GM23338 (cell line): ENCODE data around the gene RASGRP1.

Experiments
- EZH2 ChIP-seq: fragments of 200-600 bp; sonication (generic); IDR thresholded peaks from one replicate; pipeline ENCODE4 v1.8.0; 2017; ENCODE audit warnings: antibody characterized with exemption, mild to moderate bottlenecking, low read depth; ENCODE audit not compliant: unreplicated experiment
- EZH2phosphoT487 ChIP-seq: fragments of 200-600 bp; sonication (generic); IDR thresholded peaks from one replicate; pipeline ENCODE4 v1.8.1; 2018; ENCODE audit warnings: antibody characterized with exemption; ENCODE audit not compliant: unreplicated experiment
- JUNB ChIP-seq: IDR thresholded peaks from one replicate; pipeline ENCODE4 v1.6.1; 2016; ENCODE audit warnings: antibody characterized with exemption; ENCODE audit not compliant: unreplicated experiment
- NANOG ChIP-seq: IDR thresholded peaks from 2 replicates; pipeline ENCODE4 v1.6.1; 2016; ENCODE audit warnings: antibody characterized with exemption, borderline replicate concordance
- POLR2AphosphoS5 ChIP-seq: IDR thresholded peaks from 2 replicates; pipeline ENCODE4 v1.6.1; 2016; ENCODE audit warnings: antibody characterized with exemption, low read depth
- STAT1 ChIP-seq: IDR thresholded peaks from one replicate; pipeline ENCODE4 v1.6.1; 2016; ENCODE audit warnings: antibody characterized with exemption; ENCODE audit not compliant: unreplicated experiment
- ZNF114 ChIP-seq: fragments of 250-450 bp; sonication (Bioruptor Pico); IDR thresholded peaks from 2 replicates; pipeline ENCODE4 v1.5.0; 2020; ENCODE audit warnings: mild to moderate bottlenecking, moderate library complexity
- TF ChIP-seq, protein P1 (sequence below), 2 experiments: fragments of 200-600 bp in 1 of 2; sonication (generic) in 1 of 2; conservative IDR thresholded peaks; 2 replicates each; pipeline versions ENCODE4 v1.5.1 to v1.6.1; 2016 to 2017; ENCODE audit warnings: antibody characterized with exemption in 2 of 2, low read depth in 2 of 2, mild to moderate bottlenecking in 2 of 2, moderate library complexity in 1 of 2
- TF ChIP-seq, protein P2 (sequence below): IDR thresholded peaks from one replicate; pipeline ENCODE4 v1.6.1; 2018; ENCODE audit warnings: antibody characterized with exemption; ENCODE audit not compliant: unreplicated experiment

DNA sequence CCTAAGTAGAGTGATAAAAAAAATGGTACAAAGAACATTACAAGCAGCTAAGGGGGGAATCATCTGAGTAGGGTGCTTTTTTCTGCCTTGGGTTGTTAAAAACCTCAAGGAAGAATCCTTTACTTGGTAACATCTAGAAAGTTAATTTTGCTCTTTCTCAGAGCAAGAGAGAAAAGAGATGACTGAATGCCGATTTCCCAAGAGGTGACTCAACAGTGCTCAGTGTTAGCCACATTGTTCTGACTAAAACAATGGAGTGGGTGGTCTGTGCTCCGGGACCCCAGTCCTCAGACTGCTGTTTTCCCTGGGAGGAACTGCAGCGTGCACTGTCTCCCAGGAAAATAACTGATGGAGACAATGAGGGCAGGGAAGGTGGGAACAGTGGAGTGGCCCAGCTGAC lies 41.1 kb upstream of the RASGRP1 start:
- TF ChIP-seq, protein P1, sequence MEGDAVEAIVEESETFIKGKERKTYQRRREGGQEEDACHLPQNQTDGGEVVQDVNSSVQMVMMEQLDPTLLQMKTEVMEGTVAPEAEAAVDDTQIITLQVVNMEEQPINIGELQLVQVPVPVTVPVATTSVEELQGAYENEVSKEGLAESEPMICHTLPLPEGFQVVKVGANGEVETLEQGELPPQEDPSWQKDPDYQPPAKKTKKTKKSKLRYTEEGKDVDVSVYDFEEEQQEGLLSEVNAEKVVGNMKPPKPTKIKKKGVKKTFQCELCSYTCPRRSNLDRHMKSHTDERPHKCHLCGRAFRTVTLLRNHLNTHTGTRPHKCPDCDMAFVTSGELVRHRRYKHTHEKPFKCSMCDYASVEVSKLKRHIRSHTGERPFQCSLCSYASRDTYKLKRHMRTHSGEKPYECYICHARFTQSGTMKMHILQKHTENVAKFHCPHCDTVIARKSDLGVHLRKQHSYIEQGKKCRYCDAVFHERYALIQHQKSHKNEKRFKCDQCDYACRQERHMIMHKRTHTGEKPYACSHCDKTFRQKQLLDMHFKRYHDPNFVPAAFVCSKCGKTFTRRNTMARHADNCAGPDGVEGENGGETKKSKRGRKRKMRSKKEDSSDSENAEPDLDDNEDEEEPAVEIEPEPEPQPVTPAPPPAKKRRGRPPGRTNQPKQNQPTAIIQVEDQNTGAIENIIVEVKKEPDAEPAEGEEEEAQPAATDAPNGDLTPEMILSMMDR (conservative IDR thresholded peaks at IDR 0.05; ENCODE audit: low read depth in 2 of 2) = no peak
- TF ChIP-seq, protein P2, sequence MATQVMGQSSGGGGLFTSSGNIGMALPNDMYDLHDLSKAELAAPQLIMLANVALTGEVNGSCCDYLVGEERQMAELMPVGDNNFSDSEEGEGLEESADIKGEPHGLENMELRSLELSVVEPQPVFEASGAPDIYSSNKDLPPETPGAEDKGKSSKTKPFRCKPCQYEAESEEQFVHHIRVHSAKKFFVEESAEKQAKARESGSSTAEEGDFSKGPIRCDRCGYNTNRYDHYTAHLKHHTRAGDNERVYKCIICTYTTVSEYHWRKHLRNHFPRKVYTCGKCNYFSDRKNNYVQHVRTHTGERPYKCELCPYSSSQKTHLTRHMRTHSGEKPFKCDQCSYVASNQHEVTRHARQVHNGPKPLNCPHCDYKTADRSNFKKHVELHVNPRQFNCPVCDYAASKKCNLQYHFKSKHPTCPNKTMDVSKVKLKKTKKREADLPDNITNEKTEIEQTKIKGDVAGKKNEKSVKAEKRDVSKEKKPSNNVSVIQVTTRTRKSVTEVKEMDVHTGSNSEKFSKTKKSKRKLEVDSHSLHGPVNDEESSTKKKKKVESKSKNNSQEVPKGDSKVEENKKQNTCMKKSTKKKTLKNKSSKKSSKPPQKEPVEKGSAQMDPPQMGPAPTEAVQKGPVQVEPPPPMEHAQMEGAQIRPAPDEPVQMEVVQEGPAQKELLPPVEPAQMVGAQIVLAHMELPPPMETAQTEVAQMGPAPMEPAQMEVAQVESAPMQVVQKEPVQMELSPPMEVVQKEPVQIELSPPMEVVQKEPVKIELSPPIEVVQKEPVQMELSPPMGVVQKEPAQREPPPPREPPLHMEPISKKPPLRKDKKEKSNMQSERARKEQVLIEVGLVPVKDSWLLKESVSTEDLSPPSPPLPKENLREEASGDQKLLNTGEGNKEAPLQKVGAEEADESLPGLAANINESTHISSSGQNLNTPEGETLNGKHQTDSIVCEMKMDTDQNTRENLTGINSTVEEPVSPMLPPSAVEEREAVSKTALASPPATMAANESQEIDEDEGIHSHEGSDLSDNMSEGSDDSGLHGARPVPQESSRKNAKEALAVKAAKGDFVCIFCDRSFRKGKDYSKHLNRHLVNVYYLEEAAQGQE = no peak
- TF ChIP-seq ZNF114 (CRISPR knock-in tag) = no peak
- no peak for TF ChIP-seq POLR2AphosphoS5
- TF ChIP-seq EZH2 = no peak
- no peak for TF ChIP-seq JUNB
- no peak for TF ChIP-seq NANOG
- TF ChIP-seq EZH2phosphoT487 = no peak
- TF ChIP-seq STAT1 = no peak
